Uterus (tissue), 4 donors: ENCODE measurements around the gene ADGRG6. TPM values are rescaled to one million over a fixed set of nuclear protein-coding genes. Genes with fewer than 3 reads are reported as not detected.
"Not testable (repeated sequence)": the region's sequence is repeated elsewhere in the genome, so short reads cannot be mapped to it uniquely, and the experiment has no call there.

Experiments
- DNase-seq, 2 donors: peaks; one replicate each; pipeline ENCODE4 v3.0.0-alpha.2; 2019 to 2020
- H3K27ac ChIP-seq, 2 donors: fragments of 200-600 bp; sonication (generic); 1 replicate in 1 of 2; 2 replicates in 1 of 2; pipeline ENCODE4 v1.5.1; 2016 to 2018
- H3K27me3 ChIP-seq, 2 donors: fragments of 200-600 bp; sonication (generic); one replicate each; pipeline ENCODE4 v1.5.1; 2018 to 2019; ENCODE audit warnings: control low read depth in 1 of 2
- H3K36me3 ChIP-seq, 2 donors: fragments of 200-600 bp; sonication (generic); one replicate each; pipeline ENCODE4 v1.5.1; 2019; ENCODE audit warnings: control low read depth in 1 of 2
- H3K4me1 ChIP-seq, 2 donors: fragments of 200-600 bp; sonication (generic); one replicate each; pipeline ENCODE4 v1.5.1; 2018 to 2019; ENCODE audit warnings: control low read depth in 1 of 2
- H3K4me3 ChIP-seq, 2 donors: fragments of 200-600 bp; sonication (generic); 1 replicate in 1 of 2; 2 replicates in 1 of 2; pipeline ENCODE4 v1.5.1; 2018 to 2019; ENCODE audit warnings: mild to moderate bottlenecking in 1 of 2
- H3K9me3 ChIP-seq, 2 donors: fragments of 200-600 bp; sonication (generic); one replicate each; pipeline ENCODE4 v1.5.1; 2019; ENCODE audit warnings: control low read depth in 1 of 2
- CTCF ChIP-seq, 4 experiments: fragments of 200-600 bp in 2 of 4; fragments of 450-650 bp in 2 of 4; sonication (generic) in 2 of 4; IDR thresholded peaks; one replicate each; pipeline ENCODE4 v1.5.1; 2016 to 2019; ENCODE audit warnings: antibody characterized with exemption in 4 of 4, mild to moderate bottlenecking in 2 of 4, moderate library complexity in 1 of 4
- POLR2A ChIP-seq, 2 donors: fragments of 450-650 bp; IDR thresholded peaks; one replicate each; pipeline ENCODE4 v1.6.1; 2016; ENCODE audit warnings: antibody characterized with exemption in 2 of 2, mild to moderate bottlenecking in 1 of 2, moderate library complexity in 1 of 2
- intact Hi-C: fragments of 100-400 bp; cut with DNase I; formaldehyde crosslinking; loops from one replicate; pipeline ENCODE4 v1.15.1; 2023; ENCODE audit warnings: low total_unique reads
- total RNA-seq, 4 donors: library from RNA; depleted of rRNA in 3 of 4; stranded (reverse); fragments of >200 nt in 3 of 4; gene quantifications; one replicate each; pipeline versions ENCODE4 v1.1.0 to v1.2.4, GENCODE V29; 2014 to 2023
- donor health status: DM: yes; HTN: yes; CAD: no.

Gene ADGRG6
- total RNA-seq, 4 donors from 2014 or later = 3.6 to 23.8 (median 9.5) TPM

GRCh38 chr6:142280927-142281326 is 20.9 kb upstream of the ADGRG6 start:
- H3K27me3 ChIP-seq = no peaks in the 10 kb centered on the region
- TF ChIP-seq CTCF (IDR thresholded peaks at IDR 0.05) (no peak), POLR2A (IDR thresholded peaks at IDR 0.05) (no peak)
- no peak for DNase-seq
- no peaks in the 10 kb centered on the region for H3K4me1 ChIP-seq
- H3K36me3 ChIP-seq = no peaks in the 10 kb centered on the region
- H3K9me3 ChIP-seq = no peaks in the 10 kb centered on the region
- no peak overlapping the region for H3K4me3 ChIP-seq
- no peak overlapping the region for H3K27ac ChIP-seq
- intact Hi-C loops = no loop called here

GRCh38 chr6:142283138-142283537 is 18.7 kb upstream of the ADGRG6 start:
- H3K4me3 ChIP-seq, H3K36me3 ChIP-seq, H3K4me1 ChIP-seq, intact Hi-C loops, H3K27ac ChIP-seq, DNase-seq, H3K9me3 ChIP-seq, H3K27me3 ChIP-seq: not testable (repeated sequence)

- intact Hi-C loops = no loop called here
- Histone ChIP-seq H3K36me3 (no peaks in the 10 kb centered on the region), H3K27ac (no peak overlapping the region), H3K4me3 (no peak overlapping the region), H3K4me1 (no peaks in the 10 kb centered on the region), H3K27me3 (no peaks in the 10 kb centered on the region), H3K9me3 (no peaks in the 10 kb centered on the region)
- TF ChIP-seq POLR2A (IDR thresholded peaks at IDR 0.05) (no peak), CTCF (IDR thresholded peaks at IDR 0.05) (no peak)
- no peak for DNase-seq
Measured at GRCh38 chr6:142284419-142284818, 17.4 kb upstream of the ADGRG6 start.

DNA sequence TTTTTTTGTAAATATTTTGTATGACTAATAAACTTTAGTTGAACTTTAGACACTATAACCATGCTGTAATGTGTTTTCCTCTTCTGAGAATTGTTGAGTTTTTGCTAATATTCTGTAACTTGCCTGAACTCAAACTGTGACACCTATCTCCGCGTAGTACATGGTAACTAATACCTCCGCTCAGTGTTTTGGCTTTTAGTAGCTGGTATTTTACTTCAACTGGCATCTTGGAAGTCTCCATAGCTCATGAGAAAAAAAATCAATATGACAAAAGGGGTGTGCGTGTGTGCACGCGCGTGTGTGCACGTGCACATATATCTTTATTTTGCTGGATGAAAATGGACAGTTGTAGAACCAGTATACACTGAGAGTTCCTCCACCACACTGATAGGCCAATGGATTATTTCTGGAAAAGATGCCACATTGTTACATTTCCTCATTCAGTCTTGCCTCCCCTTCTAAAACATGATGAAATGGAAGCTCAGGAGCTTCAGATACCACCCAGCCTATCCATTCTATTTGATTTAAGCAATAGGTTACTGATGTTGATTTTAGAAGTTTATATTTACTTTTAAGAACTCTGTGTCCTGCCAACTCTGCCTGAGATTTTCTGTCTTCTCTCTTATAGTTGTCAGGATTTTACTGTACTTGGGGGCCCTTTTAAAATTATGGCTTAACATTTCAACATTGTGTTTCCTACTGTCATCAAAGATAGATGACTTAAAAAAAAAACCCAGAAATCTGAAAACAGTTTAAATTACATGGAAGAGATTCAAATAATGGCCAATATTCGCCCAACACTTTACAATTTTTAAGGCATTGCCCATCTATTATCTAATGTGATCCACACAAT is 16.3 kb upstream of the ADGRG6 start:
- no peak overlapping the region for H3K4me3 ChIP-seq
- no peaks in the 10 kb centered on the region for H3K9me3 ChIP-seq
- no peak overlapping the region for H3K27ac ChIP-seq
- H3K4me1 ChIP-seq = no peaks in the 10 kb centered on the region
- intact Hi-C loops = no loop called here
- no peaks in the 10 kb centered on the region for H3K36me3 ChIP-seq
- TF ChIP-seq POLR2A (IDR thresholded peaks at IDR 0.05) (no peak), CTCF (IDR thresholded peaks at IDR 0.05) (no peak)
- DNase-seq = no peak
- H3K27me3 ChIP-seq = no peaks in the 10 kb centered on the region

DNA sequence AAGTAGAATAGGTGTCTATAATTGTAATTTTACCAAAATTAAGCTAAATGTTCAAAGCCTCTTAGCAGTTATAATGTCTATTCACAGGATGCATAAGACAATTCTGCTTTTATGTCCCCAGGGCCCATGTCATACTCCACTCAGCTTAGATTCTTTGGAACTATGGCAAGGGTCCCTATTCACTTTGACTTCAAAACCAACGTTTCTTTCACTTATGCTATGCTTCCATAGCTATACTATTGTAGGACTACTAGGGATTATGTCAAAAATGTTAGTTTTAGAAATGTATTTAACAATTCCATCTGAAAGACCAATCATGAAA is 15.8 kb upstream of the ADGRG6 start:
- Histone ChIP-seq H3K4me1 (no peaks in the 10 kb centered on the region), H3K36me3 (no peaks in the 10 kb centered on the region), H3K9me3 (no peaks in the 10 kb centered on the region), H3K4me3 (no peak overlapping the region), H3K27me3 (no peaks in the 10 kb centered on the region), H3K27ac (no peak overlapping the region)
- intact Hi-C loops = no loop called here
- TF ChIP-seq CTCF (IDR thresholded peaks at IDR 0.05) = no peak
- no peak for TF ChIP-seq POLR2A (IDR thresholded peaks at IDR 0.05)
- no peak for DNase-seq
